Hypothalamus (tissue), 51 donors: ENCODE results near the gene CHKA.

Experiments used
- DNase-seq, 51 donors: peaks; one replicate each; lab custom pipeline; 2025; lab: John Stamatoyannopoulos, UW

The CHKA gene

DNA sequence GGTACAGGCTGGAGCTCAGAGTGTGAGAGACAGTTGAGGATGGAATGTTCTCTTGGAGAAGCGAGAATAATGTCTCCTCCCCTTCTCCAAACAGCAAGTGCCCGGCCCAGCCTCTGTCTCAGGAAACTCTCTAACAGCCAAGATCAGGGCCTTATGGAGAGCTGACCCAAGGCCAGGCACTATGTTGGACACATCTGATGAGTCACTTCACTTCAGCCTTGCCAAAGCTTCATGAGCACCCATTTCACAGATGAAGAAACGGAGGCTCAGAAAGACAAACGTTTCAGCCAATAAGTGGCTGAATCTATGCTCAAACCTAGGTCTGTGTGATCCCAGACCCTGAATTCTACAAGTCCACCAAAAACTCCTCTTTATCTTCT is 22.1 kb upstream of the CHKA start:
- DNase-seq, result no peak

- no peak for DNase-seq
Measured at GRCh38 chr11:68142441-68143309, 21.5 kb upstream of the CHKA start.

DNA sequence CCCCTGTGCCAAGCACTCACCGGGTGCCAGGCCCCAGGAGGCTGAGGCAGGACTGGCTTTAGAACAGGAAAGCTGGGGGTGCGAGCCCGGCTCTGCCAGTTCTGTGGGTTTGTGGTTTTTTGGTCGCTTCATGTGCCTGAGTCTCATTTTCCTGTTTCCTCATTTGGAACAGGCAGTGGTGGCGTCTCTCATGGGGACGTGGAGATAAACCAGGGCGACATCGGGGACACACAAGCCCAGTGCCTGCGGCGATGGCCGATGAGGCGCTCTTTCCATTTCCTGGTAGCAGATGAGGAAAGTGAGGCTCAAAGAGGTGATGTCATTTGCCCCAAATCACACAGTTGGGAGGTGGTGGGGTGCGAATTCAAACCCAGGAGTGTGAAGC is 20.8 kb upstream of the CHKA start:
- DNase-seq, result peak in 8 of 51 donors; percentile 13 to 47 (median 31)

- no peak for DNase-seq
Measured at GRCh38 chr11:68141246-68142027, 20.2 kb upstream of the CHKA start.

DNA sequence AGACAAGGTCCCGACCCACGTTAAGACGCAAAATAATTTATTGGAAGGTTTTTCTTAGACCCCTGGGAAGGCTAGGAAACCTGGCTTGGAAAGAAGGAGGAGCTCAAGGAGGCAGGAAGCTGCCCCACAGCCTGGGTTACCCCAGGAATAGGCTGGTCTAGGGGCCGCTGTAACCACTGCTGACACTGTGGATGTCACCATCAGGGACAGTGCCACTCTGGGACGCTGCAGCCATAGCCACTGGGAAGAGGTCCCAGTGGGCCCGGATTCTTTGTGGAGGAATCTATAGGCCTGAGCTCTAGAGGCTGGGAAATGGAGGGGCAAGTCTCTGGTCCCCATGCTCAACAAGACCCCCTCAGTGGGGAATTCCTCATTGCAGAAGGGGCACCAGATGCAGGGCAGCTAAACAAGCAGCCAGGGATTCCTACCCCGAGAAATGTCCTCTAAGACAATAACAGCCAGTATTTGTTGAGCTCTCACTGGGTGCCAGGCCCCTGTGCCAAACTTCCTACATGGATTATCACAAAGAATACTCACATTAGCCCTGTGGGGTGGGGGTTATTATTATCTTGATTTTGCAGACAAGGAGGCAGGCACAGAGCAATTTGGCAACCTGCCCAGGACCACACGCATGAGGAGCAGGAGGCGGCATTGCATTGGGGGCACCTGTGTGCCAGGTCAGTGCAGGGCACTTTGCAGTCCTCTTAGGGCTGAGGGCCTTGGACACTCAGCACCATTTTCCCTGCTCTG is 19.5 kb upstream of the CHKA start:
- peak in 12 of 51 donors; percentile 24 to 67 (median 40) for DNase-seq

- DNase-seq, result no peak
Measured at GRCh38 chr11:68138237-68138636, 17.0 kb upstream of the CHKA start.

- no peak for DNase-seq
Measured at GRCh38 chr11:68137833-68138232, 16.6 kb upstream of the CHKA start.

DNA sequence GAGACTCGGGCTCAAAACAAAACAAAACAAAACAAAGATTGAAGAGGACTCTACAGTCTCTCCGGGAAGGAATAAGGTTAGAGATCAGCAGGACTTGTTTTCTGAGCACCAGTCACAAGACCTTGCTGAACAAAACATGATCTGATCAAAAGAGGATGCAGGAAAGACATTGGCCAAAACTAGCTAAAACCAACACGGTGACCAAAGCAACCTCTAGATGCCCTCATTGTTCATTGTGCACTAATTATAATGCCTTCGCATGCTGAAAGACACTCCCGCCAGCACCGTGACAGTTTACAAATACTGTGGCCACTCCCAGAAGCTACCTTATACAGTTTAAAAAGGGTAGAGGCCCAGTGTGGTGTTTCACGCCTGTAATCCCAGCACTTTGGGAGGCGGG is 15.7 kb upstream of the CHKA start:
- DNase-seq, result no peak

GRCh38 chr11:68135161-68135560 is 14.0 kb upstream of the CHKA start:
- no peak for DNase-seq

- DNase-seq, result no peak
Measured at GRCh38 chr11:68133761-68134160, 12.6 kb upstream of the CHKA start.

- DNase-seq, result no peak
Measured at GRCh38 chr11:68130121-68130520, 8.9 kb upstream of the CHKA start.

DNA sequence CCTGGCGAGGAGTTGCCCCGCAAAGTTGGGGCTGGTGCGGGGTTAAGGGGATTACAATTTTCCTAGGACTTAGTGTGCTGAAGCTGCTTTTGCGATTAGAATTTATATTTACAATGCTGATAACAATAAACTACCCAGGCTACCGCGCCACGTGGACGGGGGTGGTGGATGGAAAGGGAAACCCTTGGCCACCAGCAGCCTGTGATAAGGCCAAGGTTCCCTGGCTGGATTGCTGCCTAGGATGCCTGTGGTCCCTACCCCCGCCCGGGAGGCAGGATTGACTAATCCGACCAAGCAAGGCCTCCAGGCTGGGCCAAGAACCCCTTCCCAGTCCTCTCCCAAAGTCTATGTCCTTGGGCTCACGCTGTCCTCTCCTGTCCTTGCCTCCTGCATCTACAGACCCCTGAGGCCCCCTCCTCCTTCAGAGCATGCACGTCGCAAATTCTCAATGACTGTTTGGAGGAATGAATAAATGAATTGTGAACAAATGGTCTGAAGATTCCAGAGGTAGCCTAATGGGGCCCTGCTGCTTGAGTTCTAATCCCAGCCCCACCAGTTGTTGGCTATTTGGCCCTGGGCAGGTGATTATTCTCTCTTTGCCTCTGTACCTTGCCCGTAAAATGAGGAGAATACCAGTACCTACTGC is 7.6 kb upstream of the CHKA start:
- DNase-seq, result peak in 1 of 51 donors; percentile 57

- DNase-seq, result peak in 37 of 51 donors; percentile 23 to 78 (median 68)
Measured at GRCh38 chr11:68127714-68128681, 6.8 kb upstream of the CHKA start.

- no peak for DNase-seq
Measured at GRCh38 chr11:68125164-68125563, 4.0 kb upstream of the CHKA start.

DNA sequence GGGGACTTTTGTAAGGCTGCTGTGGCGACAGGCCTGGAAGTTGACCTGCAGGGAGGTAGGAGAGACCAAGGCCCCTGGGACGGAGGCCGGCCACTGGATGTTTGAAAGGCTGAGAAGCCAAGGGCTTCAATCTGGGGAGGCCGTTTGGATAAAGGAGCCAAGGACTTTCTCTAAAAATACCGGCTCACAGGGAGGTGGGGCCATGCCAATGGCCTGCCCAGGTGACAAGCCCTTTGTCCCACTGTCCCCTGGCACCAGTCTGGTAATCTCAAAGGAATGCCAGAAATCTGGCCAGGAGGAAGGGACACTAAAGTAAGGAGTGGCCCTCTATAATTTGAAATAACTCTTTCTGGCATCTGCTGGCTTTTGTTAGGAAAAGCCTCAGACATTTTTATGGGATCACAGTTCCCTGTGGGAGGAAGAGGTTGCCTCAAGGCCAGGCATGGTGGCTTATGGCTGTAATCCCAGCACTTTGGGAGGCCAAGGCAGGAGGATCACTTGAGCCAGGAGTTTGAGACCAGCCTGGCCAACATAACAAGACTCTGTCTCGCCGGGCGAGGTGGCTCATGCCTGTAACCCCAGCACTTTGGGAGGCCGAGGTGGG is 1.9 kb upstream of the CHKA start:
- peak in 1 of 51 donors; percentile 40 for DNase-seq

DNA sequence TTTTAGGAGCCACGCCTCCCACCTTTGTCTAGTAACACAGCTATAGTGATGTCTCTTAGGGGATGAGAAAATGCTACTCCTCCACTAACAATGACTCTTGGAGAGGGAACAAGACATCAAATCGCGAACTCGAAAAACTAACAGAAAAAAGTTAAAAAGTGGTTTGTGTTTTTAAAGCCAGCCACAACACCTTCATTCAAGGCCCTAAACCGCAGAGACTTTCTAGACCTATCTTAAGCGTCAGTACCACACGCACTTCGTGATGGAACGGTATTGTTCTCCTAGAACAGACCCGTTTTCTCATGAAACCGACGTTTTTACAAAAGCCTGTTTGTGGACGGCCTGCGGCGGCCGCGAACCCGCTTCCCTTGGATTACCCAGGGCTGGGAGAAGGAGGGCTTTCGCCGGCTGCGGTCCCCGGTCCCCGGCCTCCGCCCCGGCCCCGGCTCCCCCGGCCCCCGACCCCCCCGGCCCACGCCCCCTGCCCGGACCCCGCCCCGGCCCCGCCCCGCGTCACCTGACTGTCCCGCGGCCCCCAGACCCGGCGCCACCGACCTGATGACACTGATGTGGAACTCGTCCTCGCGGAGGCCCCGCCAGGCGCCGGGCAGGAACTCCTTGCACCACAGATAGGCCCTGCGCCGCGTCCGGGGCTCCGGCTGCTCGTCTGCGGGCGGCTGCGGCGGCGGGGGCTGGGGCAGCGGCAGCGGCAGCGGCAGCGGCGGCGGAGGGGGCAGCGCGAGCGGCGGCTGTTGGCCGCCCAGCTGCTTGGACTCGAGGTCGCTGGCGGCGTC is 718 bp downstream of the CHKA start:
- DNase-seq, result peak in 39 of 51 donors; percentile 17 to 79 (median 50)

GRCh38 chr11:68118706-68119448 is 2.3 kb downstream of the CHKA start:
- DNase-seq, result peak in 2 of 51 donors; percentile 12 to 48
